OCI-LY1 (cell line): ENCODE measurements around the gene CPM.

Source experiments
- EZH2 ChIP-seq: fragments of 200-600 bp; sonication (generic), shearing (Covaris generic); IDR thresholded peaks from 2 replicates; pipeline ENCODE4 v1.8.0; 2017; ENCODE audit warnings: borderline replicate concordance, mixed run types, mild to moderate bottlenecking, antibody characterized with exemption, low read length, moderate library complexity, mixed read lengths
- TF ChIP-seq, protein P1 (sequence below): fragments of 200-600 bp; sonication (generic), shearing (Covaris generic); IDR thresholded peaks from 2 replicates; pipeline ENCODE4 v1.5.1; 2017; ENCODE audit warnings: mild to moderate bottlenecking, antibody characterized with exemption, low read length, moderate library complexity, mixed read lengths

DNA sequence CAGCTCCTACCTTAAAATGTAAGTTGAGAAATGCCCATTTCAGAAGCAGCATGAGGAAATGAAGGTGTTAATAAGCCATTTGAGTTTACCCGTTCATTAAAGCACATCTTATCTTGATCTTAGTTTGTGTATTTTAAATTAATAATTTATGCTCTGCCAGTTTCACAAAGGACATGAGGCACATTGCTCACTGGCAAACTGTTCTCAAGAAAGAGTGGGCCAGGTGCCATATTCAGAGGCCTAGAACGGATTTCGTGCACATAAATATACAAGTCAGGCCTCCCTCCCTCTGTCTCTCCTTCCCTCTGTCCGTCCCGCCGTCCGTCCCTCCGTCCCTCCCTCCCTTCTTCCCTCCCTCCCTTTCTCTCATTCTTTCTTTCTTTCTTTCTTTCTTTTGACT is 29.5 kb downstream of the CPM start:
- TF ChIP-seq, protein P1, sequence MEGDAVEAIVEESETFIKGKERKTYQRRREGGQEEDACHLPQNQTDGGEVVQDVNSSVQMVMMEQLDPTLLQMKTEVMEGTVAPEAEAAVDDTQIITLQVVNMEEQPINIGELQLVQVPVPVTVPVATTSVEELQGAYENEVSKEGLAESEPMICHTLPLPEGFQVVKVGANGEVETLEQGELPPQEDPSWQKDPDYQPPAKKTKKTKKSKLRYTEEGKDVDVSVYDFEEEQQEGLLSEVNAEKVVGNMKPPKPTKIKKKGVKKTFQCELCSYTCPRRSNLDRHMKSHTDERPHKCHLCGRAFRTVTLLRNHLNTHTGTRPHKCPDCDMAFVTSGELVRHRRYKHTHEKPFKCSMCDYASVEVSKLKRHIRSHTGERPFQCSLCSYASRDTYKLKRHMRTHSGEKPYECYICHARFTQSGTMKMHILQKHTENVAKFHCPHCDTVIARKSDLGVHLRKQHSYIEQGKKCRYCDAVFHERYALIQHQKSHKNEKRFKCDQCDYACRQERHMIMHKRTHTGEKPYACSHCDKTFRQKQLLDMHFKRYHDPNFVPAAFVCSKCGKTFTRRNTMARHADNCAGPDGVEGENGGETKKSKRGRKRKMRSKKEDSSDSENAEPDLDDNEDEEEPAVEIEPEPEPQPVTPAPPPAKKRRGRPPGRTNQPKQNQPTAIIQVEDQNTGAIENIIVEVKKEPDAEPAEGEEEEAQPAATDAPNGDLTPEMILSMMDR: no peak
- TF ChIP-seq EZH2: no peak
